Stromal cell of bone marrow (primary cell): Measurements from ENCODE around the gene DSG4.
A peak's percentile ranks its signal among the peaks of the same experiment; 100 is the strongest.

Experiments
- DNase-seq: peaks from one replicate; pipeline ENCODE4 v3.0.0-alpha.2; 2012; ENCODE audit warnings: low read depth

The DSG4 gene

GRCh38 chr18:31450409-31450808 lies 73.8 kb downstream of the DSG4 start:
- peak; percentile 50 for DNase-seq

- DNase-seq = no peak
Measured at GRCh38 chr18:31451625-31452024, 75.0 kb downstream of the DSG4 start.

- peak; percentile 54 for DNase-seq
Measured at GRCh38 chr18:31454066-31454708, 77.6 kb downstream of the DSG4 start.
